ENCODE data around the gene SMPD3. TPM values are rescaled to one million over a fixed set of nuclear protein-coding genes. Genes with fewer than 3 reads are reported as not detected.

The SMPD3 gene
- total RNA-seq, 1 donor from 2014 or later: 85.4 TPM

DNA sequence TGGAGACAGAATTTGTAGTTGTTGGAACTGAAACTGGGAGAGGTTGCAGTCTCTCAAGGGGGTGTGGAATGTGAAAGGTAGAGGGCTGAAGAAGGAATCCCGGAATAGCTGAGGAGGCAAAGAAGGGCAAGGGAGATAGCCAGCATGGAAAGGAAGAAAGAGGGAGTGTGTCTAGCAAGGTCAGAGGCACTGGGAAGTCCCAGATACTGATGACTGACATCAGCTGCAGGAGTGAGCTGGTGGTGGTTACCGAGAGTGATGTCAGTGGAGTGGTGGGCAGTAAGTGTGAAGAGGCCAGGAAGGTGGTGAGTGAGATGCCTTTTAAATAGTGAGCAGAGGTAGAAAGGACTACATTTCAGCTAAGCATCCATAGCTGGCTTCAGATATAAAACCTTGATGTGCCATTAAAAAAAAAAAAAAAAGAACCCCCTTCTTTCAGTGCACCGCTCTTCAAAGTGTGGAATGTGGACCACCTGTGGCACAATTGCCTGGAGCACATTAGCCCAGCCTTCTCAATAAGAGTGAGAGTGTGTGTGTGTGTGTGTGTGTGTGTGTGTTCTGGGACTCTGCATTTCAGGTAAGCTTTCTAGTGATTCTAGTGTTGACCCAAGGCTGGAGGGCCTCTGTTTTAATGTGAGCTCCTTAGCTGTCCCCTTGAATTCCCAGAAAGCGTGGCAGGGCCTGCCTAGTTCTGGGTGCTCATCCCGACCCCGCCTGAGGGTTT is 129.0 kb downstream of the SMPD3 start:
- Mint-ChIP-seq H3K27me3 (ENCODE audit: unreplicated experiment) (peaks cover 4% of the 10 kb centered on the region), H3K9me3 (ENCODE audit: unreplicated experiment) (no peaks in the 10 kb centered on the region), H3K4me3 (ENCODE audit: unreplicated experiment) (no peak overlapping the region), H3K27ac (ENCODE audit: unreplicated experiment) (peak overlapping the region; percentile 34), H3K36me3 (ENCODE audit: unreplicated experiment) (no peaks in the 10 kb centered on the region), H3K4me1 (ENCODE audit: low read depth, unreplicated experiment) (no peaks in the 10 kb centered on the region)
- no peak for DNase-seq
- no peak for TF ChIP-seq CTCF (IDR thresholded peaks at IDR 0.05; ENCODE audit: partially characterized antibody, unreplicated experiment)

- Mint-ChIP-seq H3K9me3 (ENCODE audit: unreplicated experiment) (peaks cover 3% of the 10 kb centered on the region), H3K4me3 (ENCODE audit: unreplicated experiment) (peak overlapping the region; percentile 45)
- TF ChIP-seq CTCF (IDR thresholded peaks at IDR 0.05; ENCODE audit: partially characterized antibody, unreplicated experiment): no peak
Measured at GRCh38 chr16:68313116-68313515, 135.2 kb downstream of the SMPD3 start.

GRCh38 chr16:68310774-68311511 is 137.4 kb downstream of the SMPD3 start, which contains the start of the genes PRMT7 and SLC7A6OS:
PRMT7 (plus strand) TSS chr16:68311019; CDS start chr16:68315980, 4,961 bp downstream.
SLC7A6OS (minus strand) TSS chr16:68310946; CDS start chr16:68310926, 20 bp downstream.
- Mint-ChIP-seq H3K36me3 (ENCODE audit: unreplicated experiment) (no peaks in the 10 kb centered on the region), H3K9me3 (ENCODE audit: unreplicated experiment) (peaks cover 3% of the 10 kb centered on the region), H3K4me3 (ENCODE audit: unreplicated experiment) (peak within 1 kb of the TSS; percentile 90), H3K27me3 (ENCODE audit: unreplicated experiment) (no peaks in the 10 kb centered on the region), H3K4me1 (ENCODE audit: low read depth, unreplicated experiment) (peaks cover 9% of the 10 kb centered on the region), H3K27ac (ENCODE audit: unreplicated experiment) (peak within 1 kb of the TSS; percentile 93)
- no peak for TF ChIP-seq CTCF (IDR thresholded peaks at IDR 0.05; ENCODE audit: partially characterized antibody, unreplicated experiment)
- peak; percentile 94 for DNase-seq

More at GRCh38 chr16:68313116-68313515, 135.2 kb downstream of the SMPD3 start:
- peaks cover 9% of the 10 kb centered on the region for H3K4me1 Mint-ChIP-seq (ENCODE audit: low read depth, unreplicated experiment)
- no peaks in the 10 kb centered on the region for H3K36me3 Mint-ChIP-seq (ENCODE audit: unreplicated experiment)
- H3K27ac Mint-ChIP-seq (ENCODE audit: unreplicated experiment): no peak overlapping the region
- no peak for DNase-seq
- H3K27me3 Mint-ChIP-seq (ENCODE audit: unreplicated experiment): no peaks in the 10 kb centered on the region

DNA sequence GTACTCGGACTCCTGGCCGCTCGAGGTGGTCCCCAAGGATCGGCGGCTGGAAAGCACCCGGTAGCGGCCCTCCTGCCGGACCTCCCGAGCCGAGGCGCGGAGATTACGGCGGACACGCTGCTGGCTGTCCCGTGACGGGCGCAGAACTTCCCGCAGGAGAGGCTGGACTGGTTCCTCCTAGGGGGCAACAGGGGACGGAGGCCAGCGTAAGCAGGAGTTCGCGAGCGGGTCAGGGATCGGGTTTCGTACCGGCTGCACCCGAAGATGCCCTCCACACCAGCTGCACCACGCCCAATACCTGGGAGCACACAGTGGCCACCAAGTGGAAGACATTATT is 137.9 kb downstream of the SMPD3 start:
- peak; percentile 52 for DNase-seq
- Mint-ChIP-seq H3K4me3 (ENCODE audit: unreplicated experiment) (peak overlapping the region; percentile 90), H3K9me3 (ENCODE audit: unreplicated experiment) (peaks cover 3% of the 10 kb centered on the region), H3K4me1 (ENCODE audit: low read depth, unreplicated experiment) (peaks cover 9% of the 10 kb centered on the region), H3K36me3 (ENCODE audit: unreplicated experiment) (no peaks in the 10 kb centered on the region), H3K27ac (ENCODE audit: unreplicated experiment) (peak overlapping the region; percentile 93), H3K27me3 (ENCODE audit: unreplicated experiment) (no peaks in the 10 kb centered on the region)
- no peak for TF ChIP-seq CTCF (IDR thresholded peaks at IDR 0.05; ENCODE audit: partially characterized antibody, unreplicated experiment)

DNA sequence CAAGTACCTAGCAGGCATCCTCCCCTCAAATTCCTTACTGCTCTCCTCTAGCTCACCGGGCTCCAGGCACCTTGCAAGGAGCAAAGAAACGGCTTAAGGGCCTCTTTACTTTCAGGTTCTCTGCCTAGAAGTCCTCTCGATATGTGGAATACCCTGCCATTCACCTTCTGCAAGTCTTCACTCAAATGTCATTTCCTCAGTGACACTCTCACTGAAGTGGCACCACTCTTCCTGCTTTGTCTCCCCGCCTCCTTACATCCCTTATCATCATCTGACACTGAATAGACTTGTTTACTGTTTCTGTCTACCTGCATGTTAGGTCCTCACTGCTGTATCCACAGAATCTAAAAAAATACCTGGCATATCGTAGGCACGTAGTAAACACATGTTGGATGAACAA is 138.5 kb downstream of the SMPD3 start:
- no peak for DNase-seq
- H3K4me1 Mint-ChIP-seq (ENCODE audit: low read depth, unreplicated experiment): peaks cover 9% of the 10 kb centered on the region

More for the DNA sequence above, 138.5 kb downstream of the SMPD3 start:
- H3K9me3 Mint-ChIP-seq (ENCODE audit: unreplicated experiment): peaks cover 3% of the 10 kb centered on the region
- H3K27me3 Mint-ChIP-seq (ENCODE audit: unreplicated experiment): no peaks in the 10 kb centered on the region
- peak overlapping the region; percentile 2 for H3K27ac Mint-ChIP-seq (ENCODE audit: unreplicated experiment)
- H3K36me3 Mint-ChIP-seq (ENCODE audit: unreplicated experiment): no peaks in the 10 kb centered on the region
- H3K4me3 Mint-ChIP-seq (ENCODE audit: unreplicated experiment): peak overlapping the region; percentile 90
- TF ChIP-seq CTCF (IDR thresholded peaks at IDR 0.05; ENCODE audit: partially characterized antibody, unreplicated experiment): no peak

All from glutamatergic neuron (in vitro differentiated cells).